ENCODE results near the gene GPC5. TPM values are rescaled to one million over a fixed set of nuclear protein-coding genes. Genes with fewer than 3 reads are reported as not detected.

Gene GPC5
- polyA plus RNA-seq, 3 donors: 2.7 to 4.4 (median 3.9) TPM

DNA sequence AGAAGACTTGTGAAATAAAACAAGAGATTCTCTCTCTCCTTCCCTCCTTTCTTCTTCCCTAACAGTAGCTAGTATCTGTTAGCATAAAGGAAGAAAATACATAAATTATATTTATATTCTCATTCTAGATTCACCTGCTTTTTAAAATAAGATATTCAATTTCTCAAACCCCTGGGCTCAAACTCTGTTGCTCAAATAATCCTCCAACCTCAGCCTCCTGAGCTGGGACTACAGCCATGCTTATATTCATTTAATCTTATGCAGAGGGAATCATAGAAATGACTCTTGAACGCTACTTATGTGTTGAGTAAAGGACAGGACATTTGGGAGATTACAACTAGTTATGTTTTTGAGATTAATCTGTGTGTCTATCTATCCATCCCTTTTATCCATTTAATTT lies 56.2 kb downstream of the GPC5 start:
- no peak for DNase-seq

GRCh38 chr13:91456837-91457236 lies 58.4 kb downstream of the GPC5 start:
- no peak for DNase-seq

GRCh38 chr13:91459485-91459884 lies 61.1 kb downstream of the GPC5 start:
- DNase-seq: no peak

DNA sequence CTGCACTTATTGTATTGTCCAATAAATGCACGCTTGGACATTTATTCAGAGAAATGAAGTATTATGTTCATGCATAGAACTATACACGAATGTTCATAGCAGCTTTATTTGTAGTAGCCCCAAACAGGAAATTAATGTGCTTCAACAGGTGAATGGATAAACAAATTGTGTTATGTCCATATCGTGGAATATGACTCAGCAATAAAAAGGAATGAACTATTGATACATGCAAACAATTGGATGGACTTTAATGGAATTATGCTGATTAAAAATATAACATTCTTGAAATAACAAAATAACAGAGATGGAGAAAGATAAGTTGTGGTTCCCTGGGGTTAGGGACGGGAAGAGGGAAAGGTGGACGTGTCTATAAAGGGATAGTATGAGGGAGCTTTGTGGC lies 65.9 kb downstream of the GPC5 start:
- no peak for DNase-seq

GRCh38 chr13:91467236-91467635 lies 68.8 kb downstream of the GPC5 start:
- DNase-seq: no peak

DNA sequence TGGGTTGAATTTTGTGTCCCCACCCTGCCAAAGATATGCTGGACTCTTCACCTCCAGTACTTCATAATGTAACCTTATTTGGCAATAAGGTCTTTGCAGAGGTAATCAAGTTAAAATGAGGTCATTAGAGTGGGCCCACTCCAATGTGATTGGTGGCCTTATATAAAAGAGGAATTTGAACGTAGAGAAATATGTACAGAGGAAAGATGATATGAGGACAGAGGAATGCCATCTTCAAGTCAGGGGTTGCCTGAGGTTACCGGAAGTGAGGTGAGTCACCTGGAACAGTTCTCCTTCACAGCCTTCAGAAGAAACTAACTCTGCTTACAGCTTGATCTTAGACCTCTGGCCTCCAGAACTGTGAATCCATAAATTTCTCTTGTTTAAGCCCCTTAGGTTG lies 69.9 kb downstream of the GPC5 start:
- no peak for DNase-seq

- no peak for DNase-seq
Measured at GRCh38 chr13:91470084-91470621, 71.7 kb downstream of the GPC5 start.

- no peak for DNase-seq
Measured at GRCh38 chr13:91470681-91471080, 72.3 kb downstream of the GPC5 start.

DNA sequence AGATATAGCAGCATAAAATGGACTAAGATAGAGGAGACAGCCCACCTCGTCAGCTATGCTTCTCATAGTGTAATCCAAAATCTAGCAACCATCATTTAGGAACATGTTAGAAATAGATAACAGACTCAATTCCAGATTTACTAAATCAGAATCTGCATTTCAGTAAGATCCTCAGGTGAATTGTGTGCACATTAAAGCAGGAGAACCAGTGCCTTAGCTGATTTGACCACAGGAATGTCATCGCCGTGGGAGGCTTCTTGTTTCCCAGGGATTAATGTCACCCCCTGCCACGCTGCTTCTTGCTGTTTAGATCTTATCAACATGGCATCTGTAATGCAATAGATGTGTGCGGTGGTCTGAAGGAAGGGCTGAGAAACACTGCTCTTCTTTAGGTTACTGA lies 84.0 kb downstream of the GPC5 start:
- peak; percentile 10 for DNase-seq

DNA sequence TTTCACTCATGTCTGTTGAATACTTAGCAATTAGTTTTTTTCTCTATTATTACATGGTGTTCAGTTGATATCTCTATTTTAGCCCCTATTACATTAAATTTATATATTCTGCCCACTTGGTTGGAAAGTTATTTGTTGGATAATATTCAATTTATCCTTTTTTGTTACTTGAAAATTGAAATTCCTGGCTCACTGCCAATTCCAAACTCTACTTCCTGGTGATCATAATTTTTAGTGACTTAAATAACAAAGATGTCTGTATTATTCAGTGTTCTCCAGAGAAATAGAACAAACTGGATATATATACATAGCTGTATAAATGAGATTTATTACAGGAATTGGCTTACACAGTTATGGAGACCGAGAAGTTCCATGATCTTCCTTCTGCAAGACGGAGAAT lies 93.6 kb downstream of the GPC5 start:
- peak; percentile 14 for DNase-seq

GRCh38 chr13:91493442-91493841 lies 95.0 kb downstream of the GPC5 start:
- DNase-seq: no peak

DNA sequence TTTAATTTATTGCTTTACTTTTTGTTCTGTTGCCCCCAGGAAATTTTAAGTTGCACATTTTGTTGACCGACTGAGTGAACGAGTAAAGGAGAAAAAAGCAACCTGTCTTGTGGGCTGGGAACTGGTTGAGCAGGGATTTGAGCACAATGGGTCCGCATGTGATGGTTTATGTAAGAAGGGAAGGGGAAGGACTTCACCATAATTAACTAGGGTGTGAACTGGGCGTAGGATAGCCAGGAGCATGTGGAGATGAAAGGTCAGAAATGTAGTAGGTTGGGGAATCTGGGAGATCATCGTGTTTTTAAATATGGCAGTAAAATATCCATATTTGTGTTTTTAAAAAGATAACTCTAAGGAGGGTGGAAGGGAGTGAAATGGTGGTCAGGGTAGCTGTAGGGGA lies 99.9 kb downstream of the GPC5 start:
- DNase-seq: no peak

GRCh38 chr13:91504216-91504615 lies 105.8 kb downstream of the GPC5 start:
- DNase-seq: no peak

GRCh38 chr13:91506759-91507158 lies 108.3 kb downstream of the GPC5 start:
- DNase-seq: no peak

GRCh38 chr13:91510058-91510457 lies 111.6 kb downstream of the GPC5 start:
- DNase-seq: no peak

DNA sequence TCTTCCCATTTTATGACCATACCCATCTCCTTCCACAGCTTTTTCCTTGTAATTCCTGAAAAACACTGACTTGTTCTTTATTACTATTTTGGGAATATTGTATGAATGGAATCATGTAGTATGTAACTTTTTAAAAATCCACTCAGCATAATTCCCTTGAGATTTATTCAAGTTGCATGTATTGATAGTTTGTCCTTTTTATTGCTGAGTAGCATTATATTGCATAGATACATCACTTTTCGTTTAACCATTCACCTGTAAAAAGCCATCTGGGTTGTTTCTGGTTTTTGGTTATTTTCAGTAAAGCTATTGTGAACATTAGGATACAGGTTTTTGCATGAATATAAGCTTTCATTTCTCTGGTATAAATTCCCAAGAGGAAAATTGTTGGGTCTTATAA lies 115.4 kb downstream of the GPC5 start:
- DNase-seq: no peak

DNA sequence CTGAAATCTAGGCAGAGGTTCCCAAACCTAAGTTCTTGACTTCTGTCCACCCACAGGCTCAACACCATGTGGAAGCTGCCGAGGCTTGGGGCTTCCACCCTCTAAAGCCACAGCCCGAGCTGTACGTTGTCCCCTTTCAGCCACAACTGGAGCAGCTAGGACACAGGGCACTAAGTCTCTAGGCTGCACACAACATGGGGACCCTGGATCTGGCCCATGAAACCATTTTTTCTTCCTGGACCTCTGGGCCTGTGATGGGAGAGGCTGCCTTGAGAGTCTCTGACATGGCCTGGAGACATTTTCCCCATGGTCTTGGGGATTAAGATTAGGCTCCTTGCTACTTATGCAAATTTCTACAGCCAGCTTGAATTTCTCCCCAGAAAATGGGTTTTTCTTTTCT lies 118.4 kb downstream of the GPC5 start:
- DNase-seq: no peak

- DNase-seq: no peak
Measured at GRCh38 chr13:91520952-91521351, 122.5 kb downstream of the GPC5 start.

GRCh38 chr13:91523116-91523515 lies 124.7 kb downstream of the GPC5 start:
- no peak for DNase-seq

DNA sequence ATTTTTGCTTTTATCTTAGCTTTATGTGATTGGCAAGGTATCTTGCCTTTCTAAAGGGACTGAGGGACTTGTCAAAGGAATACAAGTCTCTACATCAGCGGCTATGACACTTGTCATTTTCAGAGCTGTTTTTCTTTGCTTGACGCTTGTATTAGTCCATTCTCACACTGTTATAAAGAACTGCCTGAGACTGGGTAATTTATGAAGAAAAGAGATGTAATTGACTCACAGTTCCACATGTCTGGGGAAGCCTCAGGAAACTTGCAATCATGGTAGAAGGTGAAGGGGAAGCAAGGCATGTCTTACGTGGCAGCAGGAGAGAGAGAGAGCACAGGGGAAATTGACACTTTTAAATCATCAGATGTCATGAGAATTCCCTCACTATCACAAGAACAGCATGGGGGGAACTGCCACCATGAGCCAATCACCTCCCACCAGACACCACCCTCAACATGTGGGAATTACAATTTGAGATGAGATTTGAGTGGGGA lies 128.2 kb downstream of the GPC5 start:
- DNase-seq: no peak

- DNase-seq: no peak
Measured at GRCh38 chr13:91529739-91530482, 131.5 kb downstream of the GPC5 start.

GRCh38 chr13:91531646-91532045 lies 133.2 kb downstream of the GPC5 start:
- no peak for DNase-seq

DNA sequence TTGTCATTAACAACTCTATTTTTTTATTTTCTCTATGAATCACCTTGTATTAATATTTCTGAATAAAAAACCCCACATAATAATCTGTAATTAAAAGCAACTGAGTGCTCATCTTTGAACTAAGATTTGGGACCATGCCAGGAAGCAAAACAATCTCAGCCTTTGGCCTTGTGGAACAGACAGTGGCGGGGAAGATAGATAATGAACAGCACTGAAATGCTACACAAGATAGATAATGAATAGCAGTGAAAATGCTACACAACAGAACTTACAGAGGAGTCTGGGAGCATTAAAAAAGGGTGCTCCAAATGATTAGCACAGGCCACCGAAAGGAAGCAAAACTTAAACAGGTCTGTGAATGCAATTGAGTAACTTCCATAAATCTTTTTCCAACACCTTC lies 134.9 kb downstream of the GPC5 start:
- no peak for DNase-seq

GRCh38 chr13:91534996-91535395 lies 136.6 kb downstream of the GPC5 start:
- DNase-seq: no peak

Measured in renal pelvis (tissue), 4 donors.